Measurements from ENCODE around the gene MMP7. TPM values are rescaled to one million over a fixed set of nuclear protein-coding genes. Genes with fewer than 3 reads are reported as not detected.

MMP7 gene
- total RNA-seq, 1 experiment from 2014 or later = not detected

- no peak overlapping the region for H3K27ac ChIP-seq (ENCODE audit: insufficient read length, low read depth, low read length)
- H3K4me1 ChIP-seq (ENCODE audit: insufficient read depth, low read length) = peaks cover 2% of the 10 kb centered on the region
- H3K9me3 ChIP-seq (ENCODE audit: control insufficient read depth, low read depth, low read length) = no peaks in the 10 kb centered on the region
- Mint-ChIP-seq H3K9me3 (no peaks in the 10 kb centered on the region), H3K27me3 (ENCODE audit: low read depth) (no peaks in the 10 kb centered on the region), H3K27ac (no peak overlapping the region), H3K4me3 (no peak overlapping the region), H3K4me1 (peaks cover 8 to 11% of the 10 kb centered on the region in 2 experiments), H3K36me3 (ENCODE audit: insufficient read depth in 1 of 3, low read depth in 3 of 3) (no peaks in the 10 kb centered on the region)
- H2AFZ ChIP-seq (ENCODE audit: low read length) = no peak overlapping the region
- H3K4ac ChIP-seq (ENCODE audit: low read depth, low read length) = no peak overlapping the region
- H2BK15ac ChIP-seq (ENCODE audit: low read depth, low read length) = no peak overlapping the region
- WGBS (ENCODE audit: extremely low coverage, insufficient read length, low lambda C conversion rate) = no CpG with 5 or more reads among the region's 6 CpGs
- H4K20me1 ChIP-seq (ENCODE audit: control insufficient read depth, insufficient read depth, insufficient read length) = no peaks in the 10 kb centered on the region
- no peak overlapping the region for H3K9ac ChIP-seq (ENCODE audit: extremely low read depth, insufficient read length, low read length)
- H2AK5ac ChIP-seq (ENCODE audit: insufficient read length, low read length) = no peak overlapping the region
- no peak overlapping the region for H2BK20ac ChIP-seq (ENCODE audit: low read depth, low read length, poor library complexity, severe bottlenecking)
- H3K23me2 ChIP-seq (ENCODE audit: insufficient read length, low read depth, low read length, poor library complexity, severe bottlenecking) = no peaks in the 10 kb centered on the region
- H4K8ac ChIP-seq (replicated peaks; ENCODE audit: insufficient read length, low read depth, low read length) = peak overlapping the region; percentile 69
- no peak overlapping the region for H3K14ac ChIP-seq (ENCODE audit: insufficient read depth, low read length)
- no peak overlapping the region for H3K23ac ChIP-seq (ENCODE audit: insufficient read length, low read depth, low read length)
- no peak overlapping the region for H3K56ac ChIP-seq (ENCODE audit: insufficient read length, low read depth, low read length)
- H3K18ac ChIP-seq (ENCODE audit: insufficient read length, low read depth, low read length) = no peak overlapping the region
- H3K4me2 ChIP-seq (ENCODE audit: insufficient read depth, insufficient read length, low read length) = no peak overlapping the region
- DNase-seq = no peak
- H3T11ph ChIP-seq (ENCODE audit: low read length) = no peak overlapping the region
- no peak overlapping the region for H2BK12ac ChIP-seq (ENCODE audit: insufficient read length, low read depth, low read length)
- H4K5ac ChIP-seq (ENCODE audit: insufficient read length, low read depth, low read length) = peak overlapping the region; percentile 26
- H3K27me3 ChIP-seq (ENCODE audit: insufficient read depth, low read length) = no peaks in the 10 kb centered on the region
- H3K79me1 ChIP-seq (ENCODE audit: insufficient read depth, low read depth, low read length, poor library complexity, severe bottlenecking) = no peaks in the 10 kb centered on the region
- H3K79me2 ChIP-seq (ENCODE audit: insufficient read depth, low read length) = no peaks in the 10 kb centered on the region
- H4K91ac ChIP-seq (ENCODE audit: insufficient read length, low read depth, low read length) = no peak overlapping the region
- H2BK5ac ChIP-seq (ENCODE audit: insufficient read length, low read length) = no peak overlapping the region
- TF ChIP-seq CTCF (conservative IDR thresholded peaks at IDR 0.05) = no peak
- H2BK120ac ChIP-seq (ENCODE audit: low read depth, low read length, poor library complexity, severe bottlenecking) = no peak overlapping the region
Observed at GRCh38 chr11:102551169-102551781, 20.7 kb upstream of the MMP7 start.
